Measurements from ENCODE around the gene CCDC74A.
"Not testable (repeated sequence)": the region's sequence is repeated elsewhere in the genome, so short reads cannot be mapped to it uniquely, and the experiment has no call there.

Gene CCDC74A

DNA sequence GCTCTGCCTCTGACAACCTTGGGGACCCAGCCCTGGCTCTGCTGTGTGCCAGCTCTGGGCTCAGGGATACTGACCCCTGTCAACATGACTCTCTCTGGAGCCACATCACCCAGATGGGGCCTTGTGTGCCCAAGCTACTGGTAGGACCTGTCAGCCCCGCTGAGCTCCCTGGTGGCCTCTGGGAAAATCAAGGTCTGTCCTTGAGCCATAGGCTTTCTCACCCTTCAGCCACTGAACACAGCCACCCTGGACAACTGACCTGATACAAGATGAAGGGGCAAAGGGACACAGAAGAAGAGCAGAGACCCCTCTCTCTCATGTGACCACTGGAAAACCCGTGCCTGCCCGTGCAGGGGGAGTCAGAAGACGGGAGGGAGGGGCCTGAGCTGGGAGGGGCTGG lies 7.8 kb downstream of the CCDC74A start:
- no peak overlapping the region for H3K9ac ChIP-seq
- no peaks in the 10 kb centered on the region for H4K20me1 ChIP-seq (ENCODE audit: insufficient read depth)
- H3K27ac ChIP-seq, result no peak overlapping the region
- TF ChIP-seq, protein P1, sequence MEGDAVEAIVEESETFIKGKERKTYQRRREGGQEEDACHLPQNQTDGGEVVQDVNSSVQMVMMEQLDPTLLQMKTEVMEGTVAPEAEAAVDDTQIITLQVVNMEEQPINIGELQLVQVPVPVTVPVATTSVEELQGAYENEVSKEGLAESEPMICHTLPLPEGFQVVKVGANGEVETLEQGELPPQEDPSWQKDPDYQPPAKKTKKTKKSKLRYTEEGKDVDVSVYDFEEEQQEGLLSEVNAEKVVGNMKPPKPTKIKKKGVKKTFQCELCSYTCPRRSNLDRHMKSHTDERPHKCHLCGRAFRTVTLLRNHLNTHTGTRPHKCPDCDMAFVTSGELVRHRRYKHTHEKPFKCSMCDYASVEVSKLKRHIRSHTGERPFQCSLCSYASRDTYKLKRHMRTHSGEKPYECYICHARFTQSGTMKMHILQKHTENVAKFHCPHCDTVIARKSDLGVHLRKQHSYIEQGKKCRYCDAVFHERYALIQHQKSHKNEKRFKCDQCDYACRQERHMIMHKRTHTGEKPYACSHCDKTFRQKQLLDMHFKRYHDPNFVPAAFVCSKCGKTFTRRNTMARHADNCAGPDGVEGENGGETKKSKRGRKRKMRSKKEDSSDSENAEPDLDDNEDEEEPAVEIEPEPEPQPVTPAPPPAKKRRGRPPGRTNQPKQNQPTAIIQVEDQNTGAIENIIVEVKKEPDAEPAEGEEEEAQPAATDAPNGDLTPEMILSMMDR (conservative IDR thresholded peaks at IDR 0.05; ENCODE audit: low read depth, low read length), result no peak
- no peaks in the 10 kb centered on the region for H3K36me3 ChIP-seq (ENCODE audit: insufficient read depth)
- H2AFZ ChIP-seq (ENCODE audit: low read depth), result no peak overlapping the region
- no peaks in the 10 kb centered on the region; the same call in 1 of the 2 replicates for H3K27me3 ChIP-seq (ENCODE audit: insufficient read depth, low read depth)
- no peaks in the 10 kb centered on the region for H3K4me1 ChIP-seq (ENCODE audit: low read depth, poor library complexity, severe bottlenecking)
- H3K79me2 ChIP-seq (ENCODE audit: insufficient read depth, low read depth), result no peaks in the 10 kb centered on the region
- H3K4me3 ChIP-seq (IDR thresholded peaks at IDR 0.05; ENCODE audit: insufficient read depth, low read depth, low read length), result no peak overlapping the region
- H3K4me2 ChIP-seq, result no peak overlapping the region

DNA sequence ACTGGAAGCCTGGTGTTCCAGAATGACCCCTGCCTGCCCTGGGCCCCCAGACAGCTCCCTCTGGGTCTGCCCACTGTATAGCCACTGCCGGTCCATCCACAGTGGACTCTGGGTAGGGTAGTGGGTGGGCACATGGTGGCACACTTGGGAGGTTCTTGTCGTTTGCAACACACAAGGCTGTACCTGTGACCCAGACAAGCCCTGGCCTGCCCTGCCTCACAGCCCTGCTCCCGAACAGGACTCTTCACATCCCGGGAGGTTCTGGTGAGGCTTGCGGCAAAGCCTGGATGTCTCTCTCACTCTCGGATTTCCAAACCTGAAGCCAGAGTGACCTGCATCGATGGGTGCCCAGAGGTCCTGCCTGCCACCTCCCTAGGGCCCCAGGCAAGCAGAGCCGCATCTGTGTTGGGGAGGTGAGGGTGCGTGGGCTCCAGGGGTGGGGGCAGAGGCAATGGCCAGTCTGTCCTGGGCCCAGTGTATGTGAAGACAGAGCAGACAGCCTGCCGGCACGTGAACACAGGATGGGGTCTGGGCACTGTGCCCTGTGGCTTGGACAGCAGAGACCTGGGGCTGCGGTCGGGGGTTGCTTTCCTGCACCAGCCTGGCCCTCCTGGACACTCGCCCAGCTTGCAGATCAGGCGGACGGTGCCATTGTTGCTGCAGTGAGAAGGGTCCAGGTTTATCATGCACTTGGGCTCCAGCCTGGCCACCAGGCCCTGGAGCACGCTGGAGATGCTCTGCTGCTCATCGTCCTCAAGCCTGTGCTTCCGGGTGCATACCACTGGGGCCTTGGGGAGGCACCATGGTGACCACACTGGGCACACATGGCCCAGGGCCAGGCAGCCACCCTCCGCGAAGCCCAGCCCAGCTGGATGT lies 8.5 kb downstream of the CCDC74A start:
- not testable (repeated sequence) for H3K36me3 ChIP-seq (ENCODE audit: insufficient read depth); H3K4me3 ChIP-seq (IDR thresholded peaks at IDR 0.05; ENCODE audit: insufficient read depth, low read depth, low read length); H3K4me1 ChIP-seq (ENCODE audit: low read depth, poor library complexity, severe bottlenecking); H3K79me2 ChIP-seq (ENCODE audit: insufficient read depth, low read depth); H4K20me1 ChIP-seq (ENCODE audit: insufficient read depth); H3K27ac ChIP-seq; H3K9ac ChIP-seq; H3K4me2 ChIP-seq; H2AFZ ChIP-seq (ENCODE audit: low read depth); H3K27me3 ChIP-seq (ENCODE audit: insufficient read depth, low read depth)

GRCh38 chr2:131536841-131537240 lies 9.2 kb downstream of the CCDC74A start:
- not testable (repeated sequence) for H3K27me3 ChIP-seq (ENCODE audit: insufficient read depth, low read depth); H2AFZ ChIP-seq (ENCODE audit: low read depth); H3K79me2 ChIP-seq (ENCODE audit: insufficient read depth, low read depth); H3K36me3 ChIP-seq (ENCODE audit: insufficient read depth); H3K4me3 ChIP-seq (IDR thresholded peaks at IDR 0.05; ENCODE audit: insufficient read depth, low read depth, low read length); H3K9ac ChIP-seq; H3K4me1 ChIP-seq (ENCODE audit: low read depth, poor library complexity, severe bottlenecking); H4K20me1 ChIP-seq (ENCODE audit: insufficient read depth); H3K4me2 ChIP-seq; H3K27ac ChIP-seq

DNA sequence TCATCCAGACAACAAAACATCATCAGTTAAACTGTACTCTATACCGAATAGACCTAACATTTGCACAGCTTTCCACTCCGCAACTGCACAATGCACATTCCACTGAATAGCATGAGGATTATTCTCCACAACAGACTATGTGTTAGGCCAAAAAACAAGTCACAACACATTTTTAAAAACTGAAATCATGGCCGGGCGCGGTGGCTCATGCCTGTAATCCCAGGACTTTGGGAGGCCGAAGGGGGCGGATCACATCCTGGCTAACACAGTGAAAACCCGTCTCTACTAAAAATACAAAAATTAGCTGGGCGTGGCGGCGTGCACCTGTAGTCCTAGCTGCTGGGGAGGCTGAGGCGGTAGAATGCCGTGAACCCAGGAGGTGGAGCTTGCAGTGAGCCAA lies 11.2 kb downstream of the CCDC74A start:
- H2AFZ ChIP-seq (ENCODE audit: low read depth); H3K4me2 ChIP-seq; H3K4me3 ChIP-seq (IDR thresholded peaks at IDR 0.05; ENCODE audit: insufficient read depth, low read depth, low read length): not testable (repeated sequence)

DNA sequence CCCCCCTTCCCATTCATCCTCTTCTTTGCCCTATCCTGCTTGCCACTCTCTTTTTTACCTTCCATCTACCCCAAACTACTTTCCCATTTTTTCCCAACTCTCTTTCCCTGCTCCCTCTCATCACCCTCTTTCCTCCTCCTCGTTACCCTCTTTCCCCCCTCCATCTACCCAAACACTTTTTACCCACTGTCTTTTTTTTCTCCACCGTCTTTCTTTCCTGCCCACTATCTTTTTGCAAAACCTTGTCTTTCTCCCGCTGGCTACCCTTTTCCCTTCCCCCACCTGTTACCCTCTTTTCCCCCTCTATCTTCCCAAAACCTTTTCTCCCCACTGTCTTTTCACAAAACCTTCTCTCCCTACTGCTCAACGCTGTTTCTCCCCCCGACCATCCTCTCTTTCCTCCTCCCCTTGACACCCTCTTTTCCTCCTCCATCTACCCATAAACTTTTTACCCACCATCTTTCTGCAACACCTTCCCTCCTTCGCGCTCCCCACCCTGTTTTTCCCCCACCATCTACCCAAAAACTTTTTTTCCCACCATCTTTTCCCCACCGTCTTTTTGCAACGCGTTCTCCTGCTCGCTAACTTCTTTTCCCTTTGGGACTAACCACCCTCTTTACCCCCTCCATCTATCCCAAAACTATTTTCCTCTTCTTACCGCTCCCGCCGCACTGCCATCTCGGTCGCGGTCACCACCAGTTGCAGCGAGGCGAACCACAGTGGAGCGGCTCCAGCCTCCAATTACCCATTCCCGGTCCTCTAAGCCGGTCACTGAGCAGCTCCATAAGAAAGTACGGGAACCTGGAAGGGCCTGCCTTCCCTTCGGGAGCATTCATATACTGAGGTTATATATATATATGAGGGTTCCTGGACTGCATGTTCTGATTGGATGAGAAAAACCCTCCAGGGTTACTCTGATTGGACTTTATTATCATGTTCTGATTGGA lies 15.0 kb downstream of the CCDC74A start:
- no peaks in the 10 kb centered on the region for H3K36me3 ChIP-seq (ENCODE audit: insufficient read depth)
- H3K79me2 ChIP-seq (ENCODE audit: insufficient read depth, low read depth), result no peaks in the 10 kb centered on the region
- H4K20me1 ChIP-seq (ENCODE audit: insufficient read depth), result no peaks in the 10 kb centered on the region
- no peak overlapping the region for H3K27ac ChIP-seq
- no peaks in the 10 kb centered on the region for H3K4me1 ChIP-seq (ENCODE audit: low read depth, poor library complexity, severe bottlenecking)
- H3K4me2 ChIP-seq, result no peak overlapping the region
- TF ChIP-seq, protein P1 (conservative IDR thresholded peaks at IDR 0.05; ENCODE audit: low read depth, low read length), result no peak
- H3K27me3 ChIP-seq (ENCODE audit: insufficient read depth, low read depth), result no peaks in the 10 kb centered on the region; the same call in 1 of the 2 replicates
- H3K4me3 ChIP-seq (IDR thresholded peaks at IDR 0.05; ENCODE audit: insufficient read depth, low read depth, low read length), result no peak overlapping the region
- H2AFZ ChIP-seq (ENCODE audit: low read depth), result no peak overlapping the region
- no peak overlapping the region for H3K9ac ChIP-seq

More for the DNA sequence above, 11.2 kb downstream of the CCDC74A start:
- not testable (repeated sequence) for H3K4me1 ChIP-seq (ENCODE audit: low read depth, poor library complexity, severe bottlenecking); H4K20me1 ChIP-seq (ENCODE audit: insufficient read depth); H3K27ac ChIP-seq; H3K9ac ChIP-seq; H3K36me3 ChIP-seq (ENCODE audit: insufficient read depth); H3K27me3 ChIP-seq (ENCODE audit: insufficient read depth, low read depth); H3K79me2 ChIP-seq (ENCODE audit: insufficient read depth, low read depth)

Measured in KMS-11 (cell line).